HepG2 (cell line): ENCODE data around the gene MTHFD2. TPM values are rescaled to one million over a fixed set of nuclear protein-coding genes. Genes with fewer than 3 reads are reported as not detected.

ENCODE experiments used
- CREB1 ChIP-seq, 2 experiments: fragments of 450-650 bp in 1 of 2; IDR thresholded peaks; 2 replicates each; pipeline ENCODE4 v1.6.1; 2016 to 2017; ENCODE audit warnings: control low read depth in 1 of 2, mild to moderate bottlenecking in 1 of 2, missing compliant biosample characterization in 1 of 2, missing genetic modification characterization in 1 of 2
- EP300 ChIP-seq, 3 experiments: sonication (generic) in 1 of 3; formaldehyde crosslinking in 1 of 3; IDR thresholded peaks; 2 replicates each; pipeline versions ENCODE4 v1.5.1 to v1.6.1; 2011 to 2020; ENCODE audit warnings: low read depth in 2 of 3, low read length in 2 of 3, borderline replicate concordance in 1 of 3, improper control_type of control experiment in 1 of 3, mild to moderate bottlenecking in 1 of 3, missing genetic modification reagents in 1 of 3, moderate library complexity in 1 of 3
- FOSL2 ChIP-seq: sonication (generic); formaldehyde crosslinking; IDR thresholded peaks from 2 replicates; pipeline ENCODE4 v1.4.0; 2020; ENCODE audit warnings: missing genetic modification reagents
- RFX5 ChIP-seq: IDR thresholded peaks from 2 replicates; pipeline ENCODE4 v1.6.1; 2011; ENCODE audit warnings: low read depth, low read length, improper control_type of control experiment
- ZBTB42 ChIP-seq: sonication (generic); formaldehyde crosslinking; IDR thresholded peaks from 2 replicates; pipeline ENCODE4 v1.5.0; 2020; ENCODE audit warnings: mild to moderate bottlenecking, missing genetic modification reagents
- ZKSCAN1 ChIP-seq: fragments of 150-350 bp; IDR thresholded peaks from 2 replicates; pipeline ENCODE4 v1.6.1; 2014; ENCODE audit warnings: low read length
- ZNF121 ChIP-seq: sonication (generic); formaldehyde crosslinking; IDR thresholded peaks from 2 replicates; pipeline ENCODE4 v1.5.0; 2020; ENCODE audit warnings: mild to moderate bottlenecking, missing genetic modification reagents
- ZNF280D ChIP-seq: sonication (generic); formaldehyde crosslinking; IDR thresholded peaks from 2 replicates; pipeline ENCODE4 v1.5.1; 2020; ENCODE audit warnings: mild to moderate bottlenecking, missing genetic modification reagents
- ZNF3 ChIP-seq: IDR thresholded peaks from 2 replicates; pipeline ENCODE4 v1.7.0; 2017; ENCODE audit warnings: inconsistent platforms
- ZNF354B ChIP-seq: sonication (generic); formaldehyde crosslinking; IDR thresholded peaks from 2 replicates; pipeline ENCODE4 v1.8.0; 2022; ENCODE audit warnings: mild to moderate bottlenecking, missing genetic modification reagents
- ZNF605 ChIP-seq: sonication (generic); formaldehyde crosslinking; IDR thresholded peaks from 2 replicates; pipeline ENCODE4 v1.8.0; 2022; ENCODE audit warnings: mild to moderate bottlenecking, missing genetic modification reagents
- ZNF770 ChIP-seq: sonication (generic); formaldehyde crosslinking; IDR thresholded peaks from 2 replicates; pipeline ENCODE4 v1.5.0; 2020; ENCODE audit warnings: mild to moderate bottlenecking, missing genetic modification reagents
- polyA plus RNA-seq, 8 experiments: library from polyadenylated mRNA; depleted of rRNA in 3 of 8; stranded (reverse) in 7 of 8; unstranded in 1 of 8; fragments of >200 nt; fragmentation: Illumina TruSeq in 4 of 8; extraction: Trizol in 4 of 8; gene quantifications; 2 replicates each; pipeline versions ENCODE4 v1.2.1 to v1.2.3, GENCODE V29; 2011 to 2016; ENCODE audit warnings: low read depth in 4 of 8, missing spikeins in 1 of 8, mixed read lengths in 1 of 8; ENCODE audit not compliant: insufficient read depth in 1 of 8
- total RNA-seq, 5 experiments: library from RNA; depleted of rRNA; stranded (reverse); fragments of >200 nt; fragmentation: Illumina TruSeq; extraction: Trizol; gene quantifications; 2 replicates each; pipeline ENCODE4 v1.2.3, GENCODE V29; 2016; ENCODE audit warnings: low read depth in 1 of 5
- TF ChIP-seq, protein P1 (sequence below): IDR thresholded peaks from 2 replicates; pipeline ENCODE4 v1.6.1; 2016; ENCODE audit warnings: low read depth, control low read depth
- TF ChIP-seq, protein P2 (sequence below): sonication (generic); formaldehyde crosslinking; IDR thresholded peaks from 2 replicates; pipeline ENCODE4 v1.5.0; 2020; ENCODE audit warnings: missing genetic modification reagents

The MTHFD2 gene
- total and polyA plus RNA-seq, 2 of the 13 experiments (the other 11 are each of a cell fraction or from before 2014, with no cell fraction given), result 188 to 269 TPM

DNA sequence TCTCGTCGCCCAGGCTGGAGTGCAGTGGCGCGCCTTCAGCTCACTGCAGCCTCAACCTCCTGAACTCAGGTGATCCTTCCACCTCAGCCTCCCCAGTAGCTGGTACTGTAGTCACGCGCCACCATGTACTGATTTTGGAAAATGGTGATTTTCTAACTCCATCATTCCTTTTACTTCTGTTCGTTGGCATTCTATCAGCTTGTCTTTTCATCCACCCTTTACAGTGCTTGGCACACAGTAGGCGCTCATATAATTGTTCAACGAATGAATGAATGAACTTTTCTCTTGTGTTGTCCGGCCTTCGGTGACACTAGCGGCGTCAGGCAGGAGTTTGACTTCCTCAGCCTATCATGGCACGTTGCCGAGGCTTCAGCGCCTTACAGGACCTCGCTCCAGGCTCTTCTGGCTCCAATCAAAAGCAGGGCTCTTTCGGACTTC, 373 bp upstream of the MTHFD2 start (continued):
- TF ChIP-seq EP300 (IDR thresholded peaks at IDR 0.05; ENCODE audit: low read depth in 2 of 2, low read length in 2 of 2) (0 out of 4 replicates have a peak, but pooled peaks of 1 of the 2 experiments have one; percentile 16), EP300 (CRISPR knock-in tag; IDR thresholded peaks at IDR 0.05; ENCODE audit: borderline replicate concordance) (no peak), ZNF3 (peak; percentile 90; the same call in 1 of the 2 replicates), FOSL2 (CRISPR knock-in tag) (no peak), RFX5 (peak; percentile 66), ZBTB42 (CRISPR knock-in tag) (0 out of 2 replicates have a peak, but pooled peaks have one; percentile 21), ZNF605 (no peak; the same call in 1 of the 2 replicates), ZNF354B (CRISPR knock-in tag) (peak; percentile 16; the same call in 1 of the 2 replicates), ZKSCAN1 (peak; percentile 92), CREB1 (IDR thresholded peaks at IDR 0.05) (no peak), CREB1 (CRISPR knock-in tag; IDR thresholded peaks at IDR 0.05) (peak; percentile 43; the same call in 1 of the 2 replicates), ZNF770 (CRISPR knock-in tag) (peak; percentile 40; the same call in 1 of the 2 replicates), ZNF121 (CRISPR knock-in tag) (no peak), ZNF280D (CRISPR knock-in tag) (peak; percentile 6; the same call in 1 of the 2 replicates)
- TF ChIP-seq, protein P1, sequence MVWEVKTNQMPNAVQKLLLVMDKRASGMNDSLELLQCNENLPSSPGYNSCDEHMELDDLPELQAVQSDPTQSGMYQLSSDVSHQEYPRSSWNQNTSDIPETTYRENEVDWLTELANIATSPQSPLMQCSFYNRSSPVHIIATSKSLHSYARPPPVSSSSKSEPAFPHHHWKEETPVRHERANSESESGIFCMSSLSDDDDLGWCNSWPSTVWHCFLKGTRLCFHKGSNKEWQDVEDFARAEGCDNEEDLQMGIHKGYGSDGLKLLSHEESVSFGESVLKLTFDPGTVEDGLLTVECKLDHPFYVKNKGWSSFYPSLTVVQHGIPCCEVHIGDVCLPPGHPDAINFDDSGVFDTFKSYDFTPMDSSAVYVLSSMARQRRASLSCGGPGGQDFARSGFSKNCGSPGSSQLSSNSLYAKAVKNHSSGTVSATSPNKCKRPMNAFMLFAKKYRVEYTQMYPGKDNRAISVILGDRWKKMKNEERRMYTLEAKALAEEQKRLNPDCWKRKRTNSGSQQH (CRISPR knock-in tag), result peak; percentile 44; the same call in 1 of the 2 replicates
- TF ChIP-seq, protein P2, sequence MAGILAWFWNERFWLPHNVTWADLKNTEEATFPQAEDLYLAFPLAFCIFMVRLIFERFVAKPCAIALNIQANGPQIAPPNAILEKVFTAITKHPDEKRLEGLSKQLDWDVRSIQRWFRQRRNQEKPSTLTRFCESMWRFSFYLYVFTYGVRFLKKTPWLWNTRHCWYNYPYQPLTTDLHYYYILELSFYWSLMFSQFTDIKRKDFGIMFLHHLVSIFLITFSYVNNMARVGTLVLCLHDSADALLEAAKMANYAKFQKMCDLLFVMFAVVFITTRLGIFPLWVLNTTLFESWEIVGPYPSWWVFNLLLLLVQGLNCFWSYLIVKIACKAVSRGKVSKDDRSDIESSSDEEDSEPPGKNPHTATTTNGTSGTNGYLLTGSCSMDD (CRISPR knock-in tag), result 0 out of 2 replicates have a peak, but pooled peaks have one; percentile 10
